22Rv1 (cell line): ENCODE data around the gene STEAP1.
"Not testable (repeated sequence)": the region's sequence is repeated elsewhere in the genome, so short reads cannot be mapped to it uniquely, and the experiment has no call there.

Source experiments
- H3K27ac ChIP-seq: fragments of 450-650 bp; 2 replicates; pipeline ENCODE4 v1.5.1; 2017
- CTCF ChIP-seq: fragments of 450-650 bp; IDR thresholded peaks from 2 replicates; pipeline ENCODE4 v1.5.1; 2017; ENCODE audit warnings: mild to moderate bottlenecking
- ZFX ChIP-seq: fragments of 450-650 bp; IDR thresholded peaks from 2 replicates; pipeline ENCODE4 v1.6.1; 2017; ENCODE audit warnings: antibody characterized with exemption, borderline replicate concordance

Gene STEAP1

DNA sequence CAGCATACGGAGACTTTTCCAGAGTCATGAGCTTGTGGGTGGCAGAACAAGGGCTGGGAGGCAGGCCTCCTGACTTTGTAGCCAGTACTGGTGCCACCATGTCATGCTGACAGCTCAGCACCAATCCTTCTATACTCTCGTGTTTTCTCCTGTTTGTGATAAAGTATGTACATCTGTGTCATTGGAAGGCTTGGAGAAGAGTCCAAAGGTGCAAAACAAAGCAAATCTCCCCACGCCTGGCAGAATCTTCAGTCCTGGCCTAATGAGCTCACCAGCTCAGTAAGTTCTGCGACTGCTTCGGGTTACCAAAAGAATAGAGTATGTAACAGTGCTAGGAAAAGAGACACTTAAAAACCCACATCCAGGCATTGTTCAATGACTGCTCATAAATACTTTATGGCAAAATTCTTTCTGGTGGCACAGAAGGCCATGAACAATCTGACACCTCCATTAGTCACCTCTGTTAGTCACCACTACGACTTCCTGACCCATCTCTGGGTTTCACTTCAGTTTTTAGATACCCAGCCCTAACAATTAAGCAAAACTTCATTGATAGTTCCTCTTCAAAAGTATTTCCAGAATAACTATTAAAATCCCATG is 24.5 kb downstream of the STEAP1 start:
- no peak overlapping the region for H3K27ac ChIP-seq
- TF ChIP-seq CTCF (no peak), ZFX (no peak)

GRCh38 chr7:90180011-90180585 is 25.8 kb downstream of the STEAP1 start:
- TF ChIP-seq ZFX (no peak), CTCF (no peak)
- H3K27ac ChIP-seq, result no peak overlapping the region

DNA sequence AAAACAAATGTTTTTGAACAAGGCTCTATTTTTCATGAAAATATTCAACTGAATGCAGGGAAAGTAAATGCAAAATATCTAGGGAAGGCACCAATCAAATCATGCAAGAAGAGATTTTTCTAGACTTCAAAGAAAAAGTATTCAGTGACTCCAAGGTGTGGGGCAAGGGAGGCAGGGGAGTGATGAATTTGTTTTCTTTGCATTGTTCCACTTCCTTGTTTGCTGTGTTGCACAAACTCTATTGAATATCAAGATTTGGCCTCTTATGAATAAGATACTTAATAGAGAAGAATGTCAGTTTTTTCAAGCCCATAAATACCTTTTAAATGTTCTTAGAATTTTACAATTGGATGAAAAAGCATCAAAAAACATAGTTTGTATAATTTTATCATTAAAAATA is 26.4 kb downstream of the STEAP1 start:
- TF ChIP-seq ZFX (no peak), CTCF (no peak)

DNA sequence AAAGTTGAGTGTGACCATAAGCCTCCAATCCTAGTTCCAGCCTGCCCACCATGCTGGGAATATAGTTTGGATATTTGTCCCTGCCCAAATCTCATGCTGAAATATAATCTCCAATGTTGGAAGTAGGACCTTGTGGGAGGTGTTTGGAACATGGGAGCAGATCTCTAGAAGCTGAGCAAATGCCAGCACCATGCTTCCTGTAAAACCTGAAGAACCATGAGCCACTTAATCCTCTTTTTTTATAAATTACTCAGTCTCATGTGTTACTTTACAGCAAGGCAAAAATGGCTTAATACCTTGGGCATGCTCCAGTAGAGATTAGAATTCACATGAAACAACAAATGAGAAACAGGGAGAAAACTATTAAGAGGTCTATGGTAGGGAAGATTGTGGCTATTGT is 27.2 kb downstream of the STEAP1 start:
- TF ChIP-seq ZFX (no peak), CTCF (no peak)
- no peak overlapping the region for H3K27ac ChIP-seq

More for the DNA sequence above, 26.4 kb downstream of the STEAP1 start:
- H3K27ac ChIP-seq, result no peak overlapping the region

GRCh38 chr7:90186290-90186689 is 32.0 kb downstream of the STEAP1 start:
- not testable (repeated sequence) for H3K27ac ChIP-seq

GRCh38 chr7:90187507-90188050 is 33.3 kb downstream of the STEAP1 start:
- no peak for TF ChIP-seq CTCF
- no peak for TF ChIP-seq ZFX
- no peak overlapping the region for H3K27ac ChIP-seq

DNA sequence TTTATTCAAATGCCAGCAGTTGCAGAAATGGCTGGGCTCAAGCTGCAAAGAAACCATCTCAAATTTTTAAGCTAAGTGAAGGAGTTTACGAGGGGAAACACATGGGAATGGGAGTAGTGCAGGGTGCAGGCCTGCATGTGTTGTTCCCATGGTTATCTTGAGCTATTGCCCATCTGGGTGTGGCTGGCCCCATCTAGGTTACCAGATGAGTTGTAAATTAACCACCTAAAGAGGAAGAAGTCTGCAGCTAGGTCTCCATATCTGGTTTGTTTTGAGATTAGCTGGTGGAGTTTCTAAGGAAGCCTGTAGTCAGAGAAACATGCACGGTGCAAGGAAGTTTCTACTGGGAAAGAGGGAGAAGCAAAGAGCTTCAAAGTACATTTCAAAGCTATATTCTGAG is 34.0 kb downstream of the STEAP1 start:
- no peak overlapping the region for H3K27ac ChIP-seq
- TF ChIP-seq ZFX (no peak), CTCF (no peak)

- H3K27ac ChIP-seq, result no peak overlapping the region
- no peak for TF ChIP-seq ZFX
- no peak for TF ChIP-seq CTCF
Measured at GRCh38 chr7:90190995-90191394, 36.7 kb downstream of the STEAP1 start.
